ENCODE results near the gene GHR.

GHR gene

GRCh38 chr5:42612750-42613366 is 189.6 kb downstream of the GHR start:
- DNase-seq, result no peak

GRCh38 chr5:42614509-42614908 is 191.3 kb downstream of the GHR start:
- no peak for DNase-seq

- DNase-seq, result no peak
Observed at GRCh38 chr5:42620579-42621216, 197.5 kb downstream of the GHR start.

GRCh38 chr5:42621242-42621641 is 198.0 kb downstream of the GHR start:
- no peak for DNase-seq

GRCh38 chr5:42621662-42622061 is 198.4 kb downstream of the GHR start:
- no peak for DNase-seq

GRCh38 chr5:42624912-42625311 is 201.7 kb downstream of the GHR start:
- DNase-seq, result no peak

GRCh38 chr5:42626462-42626861 is 203.2 kb downstream of the GHR start:
- DNase-seq, result no peak

GRCh38 chr5:42628821-42629220 is 205.6 kb downstream of the GHR start:
- DNase-seq, result no peak

GRCh38 chr5:42629284-42629683 is 206.0 kb downstream of the GHR start:
- DNase-seq, result no peak

- no peak for DNase-seq
Observed at GRCh38 chr5:42631241-42631640, 208.0 kb downstream of the GHR start.

GRCh38 chr5:42632354-42632900 is 209.2 kb downstream of the GHR start:
- DNase-seq, result no peak

- DNase-seq, result no peak
Observed at GRCh38 chr5:42634575-42634974, 211.3 kb downstream of the GHR start.

- DNase-seq, result no peak
Observed at GRCh38 chr5:42636425-42636824, 213.2 kb downstream of the GHR start.

- DNase-seq, result no peak
Observed at GRCh38 chr5:42636946-42637345, 213.7 kb downstream of the GHR start.

- no peak for DNase-seq
Observed at GRCh38 chr5:42638972-42639371, 215.7 kb downstream of the GHR start.

GRCh38 chr5:42640835-42641234 is 217.6 kb downstream of the GHR start:
- no peak for DNase-seq

GRCh38 chr5:42641336-42642005 is 218.2 kb downstream of the GHR start:
- peak; percentile 45 for DNase-seq

- DNase-seq, result no peak
Observed at GRCh38 chr5:42642006-42642405, 218.8 kb downstream of the GHR start.

- no peak for DNase-seq
Observed at GRCh38 chr5:42643360-42643759, 220.1 kb downstream of the GHR start.

- no peak for DNase-seq
Observed at GRCh38 chr5:42645138-42645537, 221.9 kb downstream of the GHR start.

- DNase-seq, result no peak
Observed at GRCh38 chr5:42648036-42648435, 224.8 kb downstream of the GHR start.

- DNase-seq, result no peak
Observed at GRCh38 chr5:42648915-42649314, 225.7 kb downstream of the GHR start.

- DNase-seq, result no peak
Observed at GRCh38 chr5:42650084-42650483, 226.8 kb downstream of the GHR start.

GRCh38 chr5:42653705-42654104 is 230.5 kb downstream of the GHR start:
- no peak for DNase-seq

Data from T1000 (cell line).